Keratinocyte (primary cell): ENCODE results near the gene P4HA1. TPM values are rescaled to one million over a fixed set of nuclear protein-coding genes. Genes with fewer than 3 reads are reported as not detected.

ENCODE experiments used
- DNase-seq: peaks from one replicate; pipeline ENCODE4 v3.0.0-alpha.2; 2011; ENCODE audit warnings: low read depth, missing footprints, low spot score
- FAIRE-seq: peaks from 2 replicates; lab custom pipeline; 2011; peaks lifted over from hg19 to GRCh38; lab: Jason Lieb, UNC
- H2AFZ ChIP-seq: 2 replicates; pipeline ENCODE4 v1.6.0; 2012; ENCODE audit warnings: low read length, control low read depth, inconsistent platforms; ENCODE audit not compliant: control insufficient read depth
- H3K27ac ChIP-seq: 2 replicates; pipeline ENCODE4 v1.5.1; 2011; ENCODE audit warnings: low read length; ENCODE audit not compliant: control insufficient read depth, insufficient read depth
- H3K27me3 ChIP-seq: 3 replicates; pipeline ENCODE4 v1.6.0; 2011; ENCODE audit warnings: low read length; ENCODE audit not compliant: control insufficient read depth, insufficient read depth; ENCODE audit errors: extremely low read depth
- H3K36me3 ChIP-seq, 2 experiments: 2 replicates in 1 of 2; 3 replicates in 1 of 2; pipeline ENCODE4 v1.5.1; 2011; ENCODE audit warnings: low read length in 2 of 2, mild to moderate bottlenecking in 1 of 2; ENCODE audit not compliant: control insufficient read depth in 2 of 2, insufficient read depth in 2 of 2; ENCODE audit errors: extremely low read depth in 1 of 2
- H3K4me1 ChIP-seq: 3 replicates; pipeline ENCODE4 v1.5.1; 2011; ENCODE audit warnings: low read length; ENCODE audit not compliant: control insufficient read depth, insufficient read depth; ENCODE audit errors: extremely low read depth
- H3K4me2 ChIP-seq: 3 replicates; pipeline ENCODE4 v1.6.0; 2011; ENCODE audit warnings: low read depth, low read length; ENCODE audit not compliant: control insufficient read depth, insufficient read depth; ENCODE audit errors: extremely low read depth
- H3K4me3 ChIP-seq, 3 experiments: fragments of 200-600 bp in 1 of 3; sonication (generic) in 1 of 3; 2 replicates in 2 of 3; 3 replicates in 1 of 3; pipeline ENCODE4 v1.5.1; 2011 to 2016; ENCODE audit warnings: low read length in 3 of 3, mild to moderate bottlenecking in 3 of 3, control low read depth in 2 of 3, inconsistent platforms in 1 of 3, low read depth in 1 of 3, mixed read lengths in 1 of 3, mixed run types in 1 of 3, moderate library complexity in 1 of 3; ENCODE audit not compliant: control insufficient read depth in 2 of 3, insufficient read depth in 2 of 3; ENCODE audit errors: extremely low read depth in 1 of 3
- H3K79me2 ChIP-seq: 2 replicates; pipeline ENCODE4 v1.6.0; 2012; ENCODE audit warnings: low read length; ENCODE audit not compliant: control insufficient read depth, insufficient read depth
- H3K9ac ChIP-seq: 3 replicates; pipeline ENCODE4 v1.6.0; 2011; ENCODE audit warnings: low read length; ENCODE audit not compliant: control insufficient read depth, insufficient read depth; ENCODE audit errors: extremely low read depth
- H3K9me1 ChIP-seq: 3 replicates; pipeline ENCODE4 v1.6.0; 2011; ENCODE audit warnings: low read length; ENCODE audit not compliant: control insufficient read depth, insufficient read depth; ENCODE audit errors: extremely low read depth
- H3K9me3 ChIP-seq: 2 replicates; pipeline ENCODE4 v1.5.1; 2012; ENCODE audit warnings: low read depth, low read length; ENCODE audit not compliant: control insufficient read depth
- H4K20me1 ChIP-seq: 3 replicates; pipeline ENCODE4 v1.6.0; 2011; ENCODE audit warnings: low read length; ENCODE audit not compliant: control insufficient read depth, insufficient read depth; ENCODE audit errors: extremely low read depth
- EZH2 ChIP-seq: IDR thresholded peaks from one replicate; pipeline ENCODE4 v1.6.1; 2012; ENCODE audit warnings: inconsistent platforms, mild to moderate bottlenecking, low read length, moderate library complexity
- dilution Hi-C: fragments of 300-500 bp; cut with MboI; formaldehyde crosslinking; loops from one replicate; pipeline ENCODE4 v1.7.0; 2020; ENCODE audit warnings: low sequenced_read_pairs; ENCODE audit not compliant: extremely low pct_ligation_motif_present
- polyA minus RNA-seq, 3 experiments: library from RNA; depleted of rRNA, polyadenylated mRNA; stranded (reverse); fragments of >200 nt; gene quantifications; 1 replicate in 1 of 3; 2 replicates in 1 of 3; 3 replicates in 1 of 3; pipeline ENCODE4 v1.2.3, GENCODE V29; 2011
- polyA plus RNA-seq, 5 experiments: library from polyadenylated mRNA; depleted of rRNA in 3 of 5; stranded (reverse) in 3 of 5; stranded (forward) in 1 of 5; unstranded in 1 of 5; fragments of >200 nt; gene quantifications; 1 replicate in 1 of 5; 2 replicates in 3 of 5; 3 replicates in 1 of 5; pipeline versions ENCODE4 v1.2.1 to v1.2.3, GENCODE V29; 2011 to 2012; ENCODE audit warnings: missing spikeins in 2 of 5, low read depth in 1 of 5, low replicate concordance in 1 of 5
- TF ChIP-seq, protein P1 (sequence below), 3 experiments: IDR thresholded peaks in 1 of 3; conservative IDR thresholded peaks in 1 of 3; optimal IDR thresholded peaks in 1 of 3; 2 replicates in 2 of 3; 3 replicates in 1 of 3; pipeline versions ENCODE3 to v1.5.1; 2011; ENCODE audit warnings: low read length in 3 of 3, mild to moderate bottlenecking in 3 of 3, moderate library complexity in 2 of 3, control low read depth in 1 of 3, inconsistent platforms in 1 of 3; ENCODE audit not compliant: insufficient read depth in 2 of 3; ENCODE audit errors: extremely low read depth in 1 of 3

P4HA1 gene
- 29.4 to 67.4 TPM (median 40.4 TPM) in 3 replicates for polyA plus RNA-seq
- polyA plus RNA-seq (2011; ENCODE audit: low read depth): 79.9 TPM
- 19.4 and 37.7 TPM in 2 replicates for polyA plus RNA-seq (2011; cell fraction: cytosol; rRNA removed)
- 36.3 and 59.0 TPM in 2 replicates for polyA plus RNA-seq (2011; cell fraction: nucleus; rRNA removed)
- polyA plus RNA-seq (2012; ENCODE audit: low replicate concordance): 32.0 and 35.4 TPM in 2 replicates
- 5.1 to 50.4 TPM (median 23.0 TPM) in 3 replicates for polyA minus RNA-seq
- 19.6 TPM for polyA minus RNA-seq (2011; cell fraction: cytosol; rRNA and poly(A)+ RNA removed)
- 33.8 and 54.9 TPM in 2 replicates for polyA minus RNA-seq (2011; cell fraction: nucleus; rRNA and poly(A)+ RNA removed)

DNA sequence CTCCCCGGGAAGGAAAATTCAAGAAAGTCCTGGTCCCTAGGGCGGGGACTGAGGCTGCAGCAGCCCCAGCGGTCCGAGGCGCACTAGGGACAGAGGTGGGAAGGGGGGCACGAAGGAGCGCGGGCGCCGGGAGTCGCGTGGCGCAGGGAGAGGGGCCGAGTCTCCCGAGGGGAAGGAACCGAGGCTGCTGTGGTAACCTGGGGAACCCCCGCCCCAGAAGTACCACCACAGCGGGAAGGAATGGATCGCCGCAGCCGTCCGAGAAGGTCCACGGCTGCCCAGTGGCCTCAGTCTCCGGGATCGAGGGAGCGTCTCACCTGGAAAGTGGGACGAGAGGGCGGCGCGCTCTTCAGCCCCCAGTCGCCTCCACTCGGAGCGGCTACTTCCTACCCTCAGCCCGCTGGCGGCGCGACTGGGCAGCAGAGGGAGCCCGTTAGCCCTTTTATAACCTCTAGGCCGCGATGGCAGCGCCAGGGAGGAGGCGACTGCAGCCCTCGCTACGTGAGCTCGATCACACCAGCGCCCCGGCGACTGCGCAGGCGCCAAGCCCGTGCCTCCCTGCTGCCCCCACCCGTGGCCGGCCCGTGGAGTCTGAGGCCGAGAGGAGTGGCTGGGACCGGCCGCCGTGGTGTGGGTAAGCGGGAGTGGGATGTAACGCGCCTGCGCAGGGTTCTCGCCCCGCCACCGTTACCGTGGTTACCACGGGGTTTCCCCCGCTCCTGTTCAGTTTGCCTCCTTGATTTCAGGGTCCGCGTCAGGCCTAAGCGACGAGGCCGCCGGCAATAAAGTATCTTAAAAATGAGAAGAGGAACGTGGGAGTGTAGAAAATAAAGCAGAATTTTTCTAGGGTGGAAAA lies at the start of gene P4HA1:
TSS of gene P4HA1 (minus strand) at position 418 of the 856 bp plus-strand sequence. CDS start 21,983 bp downstream, outside the sequence.
- no peak for FAIRE-seq
- dilution Hi-C loops: no loop called here

GRCh38 chr10:73141603-73142002 lies 44.9 kb upstream of the P4HA1 start:
- H4K20me1 ChIP-seq: no peaks in the 10 kb centered on the region
- no peak overlapping the region for H2AFZ ChIP-seq
- no peak overlapping the region for H3K9ac ChIP-seq
- H3K27me3 ChIP-seq: no peaks in the 10 kb centered on the region
- no peak for TF ChIP-seq EZH2
- TF ChIP-seq, protein P1, sequence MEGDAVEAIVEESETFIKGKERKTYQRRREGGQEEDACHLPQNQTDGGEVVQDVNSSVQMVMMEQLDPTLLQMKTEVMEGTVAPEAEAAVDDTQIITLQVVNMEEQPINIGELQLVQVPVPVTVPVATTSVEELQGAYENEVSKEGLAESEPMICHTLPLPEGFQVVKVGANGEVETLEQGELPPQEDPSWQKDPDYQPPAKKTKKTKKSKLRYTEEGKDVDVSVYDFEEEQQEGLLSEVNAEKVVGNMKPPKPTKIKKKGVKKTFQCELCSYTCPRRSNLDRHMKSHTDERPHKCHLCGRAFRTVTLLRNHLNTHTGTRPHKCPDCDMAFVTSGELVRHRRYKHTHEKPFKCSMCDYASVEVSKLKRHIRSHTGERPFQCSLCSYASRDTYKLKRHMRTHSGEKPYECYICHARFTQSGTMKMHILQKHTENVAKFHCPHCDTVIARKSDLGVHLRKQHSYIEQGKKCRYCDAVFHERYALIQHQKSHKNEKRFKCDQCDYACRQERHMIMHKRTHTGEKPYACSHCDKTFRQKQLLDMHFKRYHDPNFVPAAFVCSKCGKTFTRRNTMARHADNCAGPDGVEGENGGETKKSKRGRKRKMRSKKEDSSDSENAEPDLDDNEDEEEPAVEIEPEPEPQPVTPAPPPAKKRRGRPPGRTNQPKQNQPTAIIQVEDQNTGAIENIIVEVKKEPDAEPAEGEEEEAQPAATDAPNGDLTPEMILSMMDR (optimal IDR thresholded peaks at IDR 0.05 in 1 of 3, IDR thresholded peaks at IDR 0.05 in 1 of 3, conservative IDR thresholded peaks at IDR 0.05 in 1 of 3; ENCODE audit: extremely low read depth in 1 of 3, insufficient read depth in 2 of 3, low read length in 3 of 3): no peak
- no peaks in the 10 kb centered on the region for H3K9me1 ChIP-seq
- FAIRE-seq (no peak), DNase-seq (no peak)
- H3K4me1 ChIP-seq: no peaks in the 10 kb centered on the region
- dilution Hi-C loops: no loop called here
- H3K4me2 ChIP-seq: no peak overlapping the region
- H3K36me3 ChIP-seq: peaks cover 5 to 12% of the 10 kb centered on the region in 2 experiments
- no peak overlapping the region for H3K27ac ChIP-seq
- no peaks in the 10 kb centered on the region for H3K9me3 ChIP-seq
- H3K4me3 ChIP-seq: no peak overlapping the region
- H3K79me2 ChIP-seq: no peaks in the 10 kb centered on the region

More for the DNA sequence above, at the start of gene P4HA1:
- peaks cover 0 to 1% of the 10 kb centered on the region in 2 experiments for H3K36me3 ChIP-seq
- no peaks in the 10 kb centered on the region for H3K9me3 ChIP-seq
- peak within 1 kb of the TSS; percentile 97 for H3K9ac ChIP-seq
- peak; percentile 83 for DNase-seq
- peak within 1 kb of the TSS; percentile 81 for H3K27ac ChIP-seq
- no peaks in the 10 kb centered on the region for H3K9me1 ChIP-seq
- peak within 1 kb of the TSS; percentile 59 to 74 (median 70) for H3K4me3 ChIP-seq
- peak within 1 kb of the TSS; percentile 77 for H2AFZ ChIP-seq
- no peaks in the 10 kb centered on the region for H3K27me3 ChIP-seq
- H4K20me1 ChIP-seq: no peaks in the 10 kb centered on the region
- H3K4me2 ChIP-seq: peak within 1 kb of the TSS; percentile 80
- TF ChIP-seq, protein P1 (optimal IDR thresholded peaks at IDR 0.05 in 1 of 3, IDR thresholded peaks at IDR 0.05 in 1 of 3, conservative IDR thresholded peaks at IDR 0.05 in 1 of 3; ENCODE audit: extremely low read depth in 1 of 3, insufficient read depth in 2 of 3, low read length in 3 of 3): peak; percentile 47 to 86 (median 80)
- TF ChIP-seq EZH2: no peak
- peaks cover 13% of the 10 kb centered on the region for H3K4me1 ChIP-seq
- peaks cover 45% of the 10 kb centered on the region for H3K79me2 ChIP-seq
